GM18502 (cell line): Measurements from ENCODE around the gene ROBO2.
A peak's percentile ranks its signal among the peaks of the same experiment; 100 is the strongest.

Experiments
- ATAC-seq: cut with Tn5 transposase; IDR thresholded peaks from one replicate; pipeline ENCODE4 v1.9.1; 2021; ENCODE audit warnings: mild to moderate bottlenecking; ENCODE audit not compliant: unreplicated experiment, poor library complexity

Gene ROBO2

GRCh38 chr3:77247061-77247460 lies 207.2 kb downstream of the ROBO2 start:
- ATAC-seq: no peak

- no peak for ATAC-seq
Observed at GRCh38 chr3:77247817-77248216, 207.9 kb downstream of the ROBO2 start.

- no peak for ATAC-seq
Observed at GRCh38 chr3:77248420-77248819, 208.5 kb downstream of the ROBO2 start.

- no peak for ATAC-seq
Observed at GRCh38 chr3:77251136-77251535, 211.2 kb downstream of the ROBO2 start.

GRCh38 chr3:77254967-77255831 lies 215.3 kb downstream of the ROBO2 start:
- peak; percentile 84 for ATAC-seq

- ATAC-seq: no peak
Observed at GRCh38 chr3:77256584-77257503, 216.9 kb downstream of the ROBO2 start.

GRCh38 chr3:77259694-77260093 lies 219.8 kb downstream of the ROBO2 start:
- no peak for ATAC-seq

GRCh38 chr3:77262361-77262760 lies 222.5 kb downstream of the ROBO2 start:
- no peak for ATAC-seq

GRCh38 chr3:77267589-77267988 lies 227.7 kb downstream of the ROBO2 start:
- ATAC-seq: no peak

- ATAC-seq: no peak
Observed at GRCh38 chr3:77271306-77271705, 231.4 kb downstream of the ROBO2 start.

GRCh38 chr3:77271711-77272110 lies 231.8 kb downstream of the ROBO2 start:
- ATAC-seq: no peak

GRCh38 chr3:77279276-77279675 lies 239.4 kb downstream of the ROBO2 start:
- ATAC-seq: no peak

GRCh38 chr3:77281721-77282120 lies 241.8 kb downstream of the ROBO2 start:
- ATAC-seq: no peak

GRCh38 chr3:77283108-77283507 lies 243.2 kb downstream of the ROBO2 start:
- no peak for ATAC-seq

GRCh38 chr3:77288348-77288747 lies 248.4 kb downstream of the ROBO2 start:
- no peak for ATAC-seq

- no peak for ATAC-seq
Observed at GRCh38 chr3:77296527-77296926, 256.6 kb downstream of the ROBO2 start.

GRCh38 chr3:77298417-77298816 lies 258.5 kb downstream of the ROBO2 start:
- no peak for ATAC-seq

GRCh38 chr3:77303955-77304699 lies 264.2 kb downstream of the ROBO2 start:
- no peak for ATAC-seq

GRCh38 chr3:77304700-77305021 lies 264.8 kb downstream of the ROBO2 start:
- no peak for ATAC-seq

- ATAC-seq: no peak
Observed at GRCh38 chr3:77309460-77309859, 269.6 kb downstream of the ROBO2 start.

- ATAC-seq: no peak
Observed at GRCh38 chr3:77313843-77314242, 273.9 kb downstream of the ROBO2 start.
